Cardiac septum (tissue), 1 donor: ENCODE measurements around the gene PRKAR1B. TPM values are rescaled to one million over a fixed set of nuclear protein-coding genes. Genes with fewer than 3 reads are reported as not detected.

ENCODE experiments used
- DNase-seq: peaks from one replicate; pipeline ENCODE4 v3.0.0-alpha.2; 2020; ENCODE audit warnings: low spot score
- intact Hi-C: fragments of 100-400 bp; cut with DNase I; formaldehyde crosslinking; loops from one replicate; pipeline ENCODE4 v1.14.0; 2022
- total RNA-seq: library from RNA; stranded (reverse); fragmentation: NEBNext Ultra II Directional; extraction: Animal tissue kit (Norgen Biotek cat#: 25700); gene quantifications from one replicate; pipeline ENCODE4 v1.2.1, GENCODE V29; 2021
- donor health status: DM: no; HTN: no; CAD: no.

Gene PRKAR1B
- total RNA-seq, 1 donor from 2014 or later: 13.5 TPM

- peak; percentile 90 for DNase-seq
- intact Hi-C loops: no loop called here
Observed at GRCh38 chr7:604001-604883, 122.8 kb downstream of the PRKAR1B start.

GRCh38 chr7:603152-603951 is 123.7 kb downstream of the PRKAR1B start:
- no peak for DNase-seq
- intact Hi-C loops: no loop called here

GRCh38 chr7:602341-603141 is 124.5 kb downstream of the PRKAR1B start:
- intact Hi-C loops: no loop called here

GRCh38 chr7:601595-602340 is 125.3 kb downstream of the PRKAR1B start:
- intact Hi-C loops: no loop called here
- DNase-seq: no peak

More at GRCh38 chr7:602341-603141, 124.5 kb downstream of the PRKAR1B start:
- DNase-seq: no peak

GRCh38 chr7:601036-601594 is 126.0 kb downstream of the PRKAR1B start:
- intact Hi-C loops: no loop called here
- DNase-seq: no peak

GRCh38 chr7:600149-601035 is 126.7 kb downstream of the PRKAR1B start:
- intact Hi-C loops: no loop called here
- DNase-seq: no peak

- intact Hi-C loops: no loop called here
- DNase-seq: no peak
Observed at GRCh38 chr7:598899-599298, 128.2 kb downstream of the PRKAR1B start.

GRCh38 chr7:597348-598178 is 129.5 kb downstream of the PRKAR1B start:
- no peak for DNase-seq

GRCh38 chr7:596819-597182 is 130.3 kb downstream of the PRKAR1B start:
- no peak for DNase-seq

More at GRCh38 chr7:597348-598178, 129.5 kb downstream of the PRKAR1B start:
- intact Hi-C loops: no loop called here

GRCh38 chr7:596071-596818 is 130.8 kb downstream of the PRKAR1B start:
- no peak for DNase-seq
- intact Hi-C loops: no loop called here

More at GRCh38 chr7:596819-597182, 130.3 kb downstream of the PRKAR1B start:
- intact Hi-C loops: no loop called here

GRCh38 chr7:595621-596010 is 131.5 kb downstream of the PRKAR1B start:
- intact Hi-C loops: no loop called here
- no peak for DNase-seq

GRCh38 chr7:594920-595620 is 132.0 kb downstream of the PRKAR1B start:
- intact Hi-C loops: no loop called here
- no peak for DNase-seq

GRCh38 chr7:594212-594913 is 132.7 kb downstream of the PRKAR1B start:
- DNase-seq: no peak
- intact Hi-C loops: no loop called here

- intact Hi-C loops: no loop called here
- DNase-seq: no peak
Observed at GRCh38 chr7:593324-594115, 133.6 kb downstream of the PRKAR1B start.
